Astrocyte of the cerebellum (primary cell): ENCODE data around the gene SPATA31C2.

ENCODE experiments used
- DNase-seq: peaks from one replicate; pipeline ENCODE4 v3.0.0-alpha.2; 2011; ENCODE audit warnings: low read depth
- H3K4me3 ChIP-seq: 2 replicates; pipeline ENCODE4 v1.5.1; 2011; ENCODE audit warnings: mild to moderate bottlenecking, low read depth, low read length, moderate library complexity
- in situ Hi-C: cut with HindIII; loops from 2 replicates; pipeline ENCODE4 v1.10.0; 2017; ENCODE audit warnings: low sequenced_read_pairs
- TF ChIP-seq, protein P1 (sequence below): IDR thresholded peaks from 2 replicates; pipeline ENCODE4 v1.5.1; 2012; ENCODE audit warnings: low read length, low read depth, moderate library complexity, mild to moderate bottlenecking; ENCODE audit errors: missing control alignments

Gene SPATA31C2

DNA sequence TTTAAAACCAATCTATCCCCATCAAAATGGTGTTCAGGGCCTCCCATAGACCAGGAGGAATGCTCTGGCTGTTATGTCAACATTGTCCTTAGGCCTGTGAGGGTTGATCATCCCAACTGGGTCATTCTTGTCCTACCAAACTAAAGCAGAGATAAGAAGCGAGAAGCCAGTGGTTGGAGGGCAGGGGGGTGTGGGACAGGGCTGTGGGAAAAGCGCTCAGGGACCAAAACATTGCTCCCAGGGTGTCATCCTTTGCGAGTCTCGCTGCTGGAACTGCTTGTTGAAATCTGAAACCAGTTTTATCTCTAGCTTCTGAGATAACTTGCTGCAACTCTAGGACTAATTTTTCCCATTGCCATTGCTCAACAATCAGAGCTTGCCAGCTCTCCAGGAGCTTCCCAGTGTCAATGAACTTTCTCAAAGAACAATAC lies 48.1 kb downstream of the SPATA31C2 start:
- in situ Hi-C loops, result no loop called here
- no peak overlapping the region for H3K4me3 ChIP-seq
- DNase-seq, result no peak
- TF ChIP-seq, protein P1, sequence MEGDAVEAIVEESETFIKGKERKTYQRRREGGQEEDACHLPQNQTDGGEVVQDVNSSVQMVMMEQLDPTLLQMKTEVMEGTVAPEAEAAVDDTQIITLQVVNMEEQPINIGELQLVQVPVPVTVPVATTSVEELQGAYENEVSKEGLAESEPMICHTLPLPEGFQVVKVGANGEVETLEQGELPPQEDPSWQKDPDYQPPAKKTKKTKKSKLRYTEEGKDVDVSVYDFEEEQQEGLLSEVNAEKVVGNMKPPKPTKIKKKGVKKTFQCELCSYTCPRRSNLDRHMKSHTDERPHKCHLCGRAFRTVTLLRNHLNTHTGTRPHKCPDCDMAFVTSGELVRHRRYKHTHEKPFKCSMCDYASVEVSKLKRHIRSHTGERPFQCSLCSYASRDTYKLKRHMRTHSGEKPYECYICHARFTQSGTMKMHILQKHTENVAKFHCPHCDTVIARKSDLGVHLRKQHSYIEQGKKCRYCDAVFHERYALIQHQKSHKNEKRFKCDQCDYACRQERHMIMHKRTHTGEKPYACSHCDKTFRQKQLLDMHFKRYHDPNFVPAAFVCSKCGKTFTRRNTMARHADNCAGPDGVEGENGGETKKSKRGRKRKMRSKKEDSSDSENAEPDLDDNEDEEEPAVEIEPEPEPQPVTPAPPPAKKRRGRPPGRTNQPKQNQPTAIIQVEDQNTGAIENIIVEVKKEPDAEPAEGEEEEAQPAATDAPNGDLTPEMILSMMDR, result no peak

DNA sequence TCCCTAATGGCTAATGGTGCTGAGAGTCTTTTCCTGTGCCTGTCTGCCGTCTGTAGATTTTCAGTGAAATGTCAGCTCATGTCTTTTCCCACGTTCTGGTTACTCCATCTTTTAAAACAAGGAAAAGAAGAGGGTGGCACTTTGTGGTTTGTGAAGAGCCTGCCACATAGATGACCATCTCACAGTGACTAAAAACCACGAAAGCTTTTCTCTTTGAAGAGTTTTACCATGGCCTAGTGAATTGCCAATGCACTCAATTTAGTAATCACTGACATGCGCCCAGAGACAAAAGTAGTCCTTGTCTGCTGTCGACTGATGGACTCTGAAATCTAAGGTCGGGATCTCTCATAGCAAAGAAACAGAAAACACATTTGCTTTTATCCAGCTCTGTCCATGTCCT lies 50.4 kb downstream of the SPATA31C2 start:
- TF ChIP-seq, protein P1, result no peak
- no peak overlapping the region for H3K4me3 ChIP-seq
- no peak for DNase-seq
- in situ Hi-C loops, result no loop called here

DNA sequence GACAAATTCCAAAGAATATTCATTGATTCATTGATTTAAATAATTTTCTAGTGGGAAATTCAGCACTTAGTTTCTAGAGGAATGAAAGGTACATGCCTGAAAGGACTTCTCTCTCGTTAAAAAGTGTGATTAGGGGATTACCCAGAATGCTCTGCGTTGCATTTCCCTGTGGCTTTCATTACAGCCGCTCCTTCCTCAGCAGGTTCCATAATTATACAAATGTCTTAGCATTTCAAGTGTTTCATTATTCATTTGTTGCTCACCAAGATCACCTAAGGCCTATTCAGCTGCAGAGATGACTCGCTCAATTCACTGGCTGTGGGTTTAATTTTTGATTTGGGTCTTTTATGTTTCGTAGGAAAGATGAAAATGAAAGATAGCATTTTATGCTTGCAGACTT lies 52.8 kb downstream of the SPATA31C2 start:
- H3K4me3 ChIP-seq, result no peak overlapping the region
- in situ Hi-C loops, result no loop called here
- TF ChIP-seq, protein P1, result no peak
- no peak for DNase-seq

DNA sequence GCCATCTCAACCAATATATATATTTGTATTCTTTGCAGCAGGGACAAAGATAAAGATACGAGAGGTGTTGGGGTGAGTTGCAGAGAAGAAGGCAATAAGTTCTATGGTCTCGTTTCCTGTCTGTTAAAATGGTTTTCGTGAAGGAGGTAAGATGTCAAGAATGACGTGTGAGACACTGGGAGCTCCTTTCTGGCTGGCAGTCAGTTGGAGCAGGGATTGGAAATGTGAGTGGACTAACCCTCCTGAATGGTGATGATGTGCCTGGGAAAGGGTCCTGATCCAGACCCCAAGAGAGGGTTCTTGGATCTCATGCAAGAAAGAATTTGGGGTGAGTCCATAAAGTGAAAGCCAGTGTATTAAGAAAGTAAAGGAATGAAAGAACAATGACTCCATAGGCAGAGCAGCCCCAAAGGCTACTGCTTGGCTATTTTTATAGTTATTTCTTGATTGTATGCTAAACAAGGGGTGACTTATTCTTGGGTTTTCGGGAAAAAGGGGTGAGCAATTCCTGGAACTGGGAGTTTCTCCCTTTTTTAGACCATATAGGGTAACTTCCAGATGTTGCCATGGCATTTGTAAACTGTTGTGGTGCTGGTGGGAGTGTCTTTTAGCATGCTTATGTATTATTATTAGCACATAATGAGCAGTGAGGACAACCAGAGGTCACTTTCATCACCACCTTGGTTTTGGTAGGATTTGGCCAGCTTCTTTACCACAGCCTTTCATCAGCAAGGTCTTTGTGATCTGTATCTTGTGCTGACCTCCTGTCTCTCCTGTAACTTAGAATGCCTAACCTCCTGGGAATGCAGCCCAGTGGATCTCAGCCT lies 53.7 kb downstream of the SPATA31C2 start:
- TF ChIP-seq, protein P1, result no peak
- H3K4me3 ChIP-seq, result no peak overlapping the region
- in situ Hi-C loops, result no loop called here
- no peak for DNase-seq
